NCI-H2227 (cell line): ENCODE measurements around the gene IMMP2L.
"Not testable (repeated sequence)": the region's sequence is repeated elsewhere in the genome, so short reads cannot be mapped to it uniquely, and the experiment has no call there.

Experiments used
- DNase-seq: peaks from one replicate; lab custom pipeline; 2025; ENCODE audit not compliant: unreplicated experiment; lab: John Stamatoyannopoulos, UW

The IMMP2L gene

DNA sequence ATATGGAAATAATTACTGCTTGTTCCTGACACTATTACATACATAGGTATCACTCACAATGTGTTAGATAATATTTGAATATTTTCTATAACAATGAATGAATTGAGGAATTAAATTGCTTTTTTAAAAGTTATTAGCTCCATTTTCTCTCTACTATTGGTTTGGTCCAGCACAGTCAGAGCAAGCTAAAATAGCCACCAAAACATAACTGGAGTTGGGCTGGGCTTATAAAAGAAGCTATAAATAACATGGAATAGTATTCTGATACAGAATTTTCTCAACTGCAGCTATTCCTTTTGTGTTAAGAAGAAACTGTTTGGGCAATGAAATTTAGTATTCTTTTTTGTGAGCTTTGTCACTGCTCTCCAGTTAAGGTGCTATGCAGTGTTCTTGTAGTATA is 614.0 kb downstream of the IMMP2L start:
- DNase-seq: no peak

DNA sequence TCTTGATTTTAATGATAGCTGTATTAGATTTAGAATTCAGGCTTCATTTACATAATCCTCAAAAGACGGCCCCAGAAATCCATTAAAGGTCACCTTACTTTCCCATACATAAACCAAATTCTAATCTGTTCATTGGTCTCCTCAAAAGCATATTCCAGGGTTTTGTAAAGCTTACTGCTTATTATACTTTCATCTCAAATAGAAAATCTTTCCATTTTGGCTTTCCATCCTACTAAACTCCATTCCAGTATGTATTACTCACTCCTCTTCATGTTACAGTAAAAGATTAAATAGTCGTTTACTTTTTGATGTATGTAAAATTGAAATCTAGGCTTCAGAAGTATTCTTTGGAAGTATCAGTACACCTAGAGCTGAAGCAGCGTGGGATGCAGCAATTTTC is 614.9 kb downstream of the IMMP2L start:
- no peak for DNase-seq

DNA sequence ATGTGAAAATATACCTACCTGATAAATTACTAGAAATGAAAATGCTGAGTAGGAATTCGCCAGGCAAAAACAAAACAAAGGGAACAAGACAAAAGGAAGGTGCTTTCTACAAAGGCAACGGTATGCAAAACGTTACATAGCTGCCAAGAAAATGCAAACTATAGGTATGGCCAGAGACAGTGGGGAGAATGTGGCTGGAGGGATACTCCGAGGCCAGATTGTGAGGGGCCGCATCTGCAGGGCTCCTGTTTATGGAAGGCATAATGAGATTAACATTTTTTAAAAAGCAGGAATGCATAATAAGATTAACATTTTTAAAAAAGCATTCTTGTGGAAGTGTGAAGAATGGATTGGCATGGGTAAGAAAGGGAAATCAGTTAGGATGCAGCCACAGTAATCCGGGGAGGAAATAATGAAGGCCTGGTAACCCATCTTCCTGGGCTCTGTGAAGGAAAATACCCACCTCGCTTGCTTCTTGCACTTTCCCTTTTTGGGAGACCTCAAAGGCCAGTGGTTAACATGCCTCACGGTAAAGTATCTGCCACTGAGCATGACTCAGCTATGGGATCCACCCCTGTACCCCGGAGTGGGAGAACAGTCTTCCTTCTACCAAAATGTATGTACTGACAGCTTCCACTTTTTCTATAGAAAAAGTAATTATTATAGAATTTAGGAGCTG is 617.2 kb downstream of the IMMP2L start:
- no peak for DNase-seq

DNA sequence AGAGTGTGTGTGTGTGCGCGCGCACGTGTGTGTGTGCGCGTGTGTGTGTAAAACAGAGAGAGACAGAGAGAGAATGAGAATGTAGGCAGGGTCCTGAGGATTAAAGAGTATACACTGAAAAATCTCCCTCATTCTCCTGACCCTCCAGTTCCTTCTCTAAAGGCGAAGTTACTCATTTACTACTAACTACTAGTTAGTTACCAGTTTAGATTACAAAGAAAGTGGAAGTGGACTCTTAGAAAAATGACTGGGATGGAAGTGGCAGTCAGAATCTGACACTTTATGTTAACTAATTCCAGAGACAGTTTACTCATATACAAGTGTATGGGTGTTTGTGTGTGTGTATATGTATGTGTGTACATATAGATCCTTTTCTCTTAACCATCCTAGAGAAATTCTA is 617.8 kb downstream of the IMMP2L start:
- DNase-seq: no peak

DNA sequence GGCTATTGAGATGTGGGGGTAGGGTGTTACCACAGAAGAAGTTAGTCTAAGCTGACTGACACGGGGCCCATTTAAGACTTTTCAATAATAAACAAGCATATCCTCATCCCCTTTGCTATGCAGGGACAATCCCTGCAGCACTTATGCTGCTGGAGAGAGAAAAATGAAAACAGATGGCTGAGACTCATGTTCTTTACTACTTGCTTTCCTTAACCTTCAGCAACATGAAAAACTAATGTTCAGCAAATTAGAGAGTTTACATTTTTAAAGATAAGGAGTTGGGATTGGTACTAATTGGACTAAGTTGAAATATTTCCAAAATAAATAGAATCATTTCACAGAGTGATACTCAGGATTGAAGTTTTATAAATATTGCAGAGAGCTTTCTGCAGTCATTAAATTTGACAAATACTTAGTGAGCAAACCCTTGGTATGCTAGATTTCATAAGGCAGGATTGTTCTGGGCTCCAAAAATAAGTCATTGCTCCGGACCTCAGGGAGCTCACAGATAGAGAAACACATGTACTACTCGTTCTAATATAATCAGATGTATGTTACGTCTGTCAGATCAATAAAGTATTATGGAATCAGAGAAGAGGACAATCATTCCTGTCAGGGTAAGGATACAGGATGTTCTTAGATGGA is 618.5 kb downstream of the IMMP2L start:
- DNase-seq: no peak

DNA sequence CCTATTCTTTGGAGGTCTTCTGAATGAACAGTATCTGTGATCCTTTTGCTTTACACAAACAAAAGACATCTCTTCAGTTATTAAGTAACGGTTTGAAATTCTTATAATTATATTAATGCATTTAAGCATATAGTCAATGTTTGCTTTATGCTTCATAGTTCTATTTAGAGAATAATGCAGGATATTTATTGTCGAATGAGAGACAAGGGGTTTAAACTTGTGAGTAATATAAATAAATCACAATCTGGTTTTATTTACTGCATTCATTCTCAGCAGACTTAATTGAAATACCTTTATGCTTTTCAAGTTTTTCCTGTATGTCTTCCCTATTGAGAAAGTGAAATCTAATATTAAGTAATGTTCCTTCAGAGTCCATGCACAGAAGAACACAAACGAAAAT is 620.9 kb downstream of the IMMP2L start:
- DNase-seq: no peak

DNA sequence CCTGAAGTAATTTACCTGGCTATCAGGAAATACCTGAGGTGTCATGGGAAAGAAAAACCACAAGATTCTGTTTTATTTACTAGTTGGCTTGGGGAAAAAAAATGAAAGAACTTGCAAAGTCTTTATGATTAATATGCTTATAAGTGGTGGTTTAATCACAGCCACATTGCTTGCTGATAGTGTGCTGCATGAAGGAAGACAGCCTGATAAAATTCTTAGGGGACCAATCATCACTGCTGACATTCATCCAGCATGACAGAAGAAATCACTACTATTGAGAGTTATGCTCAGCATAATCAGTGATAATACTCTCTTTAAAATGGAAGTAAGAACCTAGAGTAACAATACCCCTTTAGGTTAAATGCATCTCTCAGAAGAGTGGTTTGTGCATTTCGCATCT is 621.5 kb downstream of the IMMP2L start:
- DNase-seq: no peak

DNA sequence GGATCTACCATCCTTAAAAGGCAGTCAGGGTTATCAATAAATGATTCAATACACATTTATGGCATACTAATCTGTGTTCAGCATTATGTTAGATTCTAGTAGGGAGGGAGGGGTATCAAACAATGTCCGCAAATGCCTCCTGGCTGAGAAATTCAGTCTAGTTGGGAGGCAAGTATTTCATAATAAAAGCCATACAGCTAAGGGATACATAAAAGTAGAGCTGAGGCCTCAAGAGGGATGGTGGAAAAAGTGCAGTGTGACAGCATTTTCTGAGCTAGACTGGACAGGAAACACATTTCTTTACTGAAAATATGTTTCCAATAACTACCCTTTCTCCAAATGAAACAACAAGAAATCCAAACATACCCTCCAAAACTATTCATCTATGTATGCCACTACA is 624.1 kb downstream of the IMMP2L start:
- no peak for DNase-seq

DNA sequence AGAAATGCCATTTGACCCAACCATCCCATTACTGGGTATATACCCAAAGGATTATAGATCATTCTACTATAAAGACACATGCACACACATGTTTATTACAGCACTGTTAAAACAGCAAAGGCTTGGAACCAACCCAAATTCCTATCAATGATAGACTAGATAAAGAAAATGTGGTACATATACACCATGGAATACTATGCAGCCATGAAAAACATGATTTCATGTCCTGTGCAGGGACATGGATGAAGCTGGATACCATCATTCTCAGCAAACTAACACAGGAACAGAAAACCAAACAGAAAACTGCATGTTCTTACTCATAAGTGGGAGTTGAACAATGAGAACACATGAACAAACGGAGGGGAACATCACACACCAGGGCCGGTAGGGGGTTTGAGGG is 625.6 kb downstream of the IMMP2L start:
- DNase-seq: not testable (repeated sequence)

DNA sequence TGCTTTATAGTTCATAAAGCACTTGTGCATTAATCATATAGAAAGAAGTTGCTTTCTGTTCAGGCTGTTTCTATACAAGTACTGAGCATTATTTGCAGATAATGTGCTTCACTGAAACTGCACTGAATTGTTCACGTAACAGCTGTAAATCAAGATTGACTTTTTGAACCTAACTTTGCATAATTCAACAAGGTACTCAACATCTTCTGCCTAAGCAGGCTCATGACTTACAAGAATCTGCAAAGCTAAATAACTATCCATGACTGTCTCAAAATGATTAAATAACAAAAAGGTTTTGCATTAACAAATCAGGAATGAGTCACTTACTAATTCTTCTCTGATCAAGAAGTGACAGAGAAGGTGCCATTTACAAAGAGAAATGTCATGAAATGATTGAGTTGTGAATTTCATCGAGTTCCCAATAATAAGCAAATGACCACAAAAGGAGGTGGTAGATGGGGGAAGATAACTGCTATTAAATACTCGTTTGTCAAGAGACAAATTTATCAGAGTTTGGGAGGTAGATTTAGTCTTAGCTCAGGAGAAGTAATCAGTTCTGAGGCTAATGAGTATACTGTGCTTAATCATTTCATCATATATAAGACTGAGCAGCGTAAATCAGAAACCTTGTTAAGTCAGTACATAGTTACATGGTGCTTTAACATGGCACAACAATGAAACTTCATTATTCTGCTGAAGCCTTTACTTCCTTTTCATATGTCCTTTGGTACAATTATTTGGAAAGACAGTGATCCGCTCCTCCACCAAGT is 632.6 kb downstream of the IMMP2L start:
- DNase-seq: no peak

DNA sequence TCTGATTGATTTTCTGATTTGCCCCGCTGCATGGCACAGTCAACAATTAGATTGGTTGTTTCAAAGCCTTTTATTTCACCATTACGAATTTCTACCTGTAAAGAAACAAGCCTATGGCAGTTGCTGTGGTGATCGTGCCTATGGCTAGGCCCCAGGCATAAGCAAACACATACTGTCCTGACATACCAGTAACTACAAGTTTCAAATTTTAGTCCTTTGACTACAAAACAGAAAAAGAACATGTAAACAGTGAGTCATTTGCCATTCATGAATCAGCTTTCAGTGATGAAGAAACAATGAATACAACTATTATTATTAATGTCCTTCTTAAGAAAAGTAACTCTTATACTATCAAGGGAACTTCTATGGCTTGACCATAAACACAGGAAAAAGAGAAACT is 639.4 kb downstream of the IMMP2L start:
- no peak for DNase-seq

DNA sequence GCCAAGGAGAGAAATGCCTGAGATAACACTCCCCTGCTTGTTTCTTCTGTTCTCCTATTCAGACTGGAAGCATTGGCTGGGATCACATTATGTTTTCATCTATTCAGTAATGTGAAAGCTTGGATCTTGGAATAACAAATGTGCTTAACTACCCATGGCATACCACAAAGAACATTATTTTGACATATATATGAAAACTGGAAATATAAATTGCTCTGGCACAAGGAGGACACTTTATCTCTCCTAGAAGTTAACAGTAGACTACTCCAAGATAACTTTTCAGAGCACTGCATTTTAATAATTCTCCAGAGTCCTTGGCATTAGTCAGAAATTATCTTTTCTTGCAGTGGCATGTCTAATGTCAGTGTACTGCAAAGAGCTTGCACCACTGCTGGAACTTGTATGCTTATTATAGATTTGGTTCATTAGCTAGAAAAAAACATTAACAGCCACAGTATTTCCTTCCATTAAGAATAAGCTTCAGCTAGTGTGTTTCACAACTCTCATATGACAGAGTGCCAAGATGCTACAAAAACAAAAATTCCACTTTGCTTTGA is 640.6 kb downstream of the IMMP2L start:
- DNase-seq: no peak

DNA sequence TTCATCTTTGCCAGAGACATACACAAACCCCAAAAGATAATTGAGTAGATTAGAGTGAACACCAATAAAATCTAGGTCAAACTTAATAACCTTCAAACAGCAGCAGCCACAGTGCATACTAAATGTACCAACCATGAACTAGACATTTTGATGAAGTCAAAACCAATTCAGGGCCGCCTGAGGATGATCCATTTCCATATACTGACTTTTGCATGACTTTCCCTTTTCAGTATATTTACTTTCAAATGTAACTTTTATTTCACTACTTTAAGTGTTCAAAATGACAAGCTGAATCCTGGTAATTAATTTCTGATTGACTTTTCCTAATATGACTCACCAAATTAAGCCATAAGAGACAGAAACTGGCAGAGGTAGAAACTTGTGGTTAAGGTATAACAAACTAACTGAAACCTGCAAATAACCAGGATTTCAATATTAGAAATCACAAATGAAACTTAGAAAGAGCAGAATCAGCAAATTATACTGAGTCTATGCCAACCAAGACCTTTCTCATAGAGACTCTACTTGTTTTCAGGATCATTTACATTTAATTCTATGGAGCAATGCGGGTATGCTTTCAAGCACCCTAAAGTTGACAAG is 643.2 kb downstream of the IMMP2L start:
- DNase-seq: no peak

DNA sequence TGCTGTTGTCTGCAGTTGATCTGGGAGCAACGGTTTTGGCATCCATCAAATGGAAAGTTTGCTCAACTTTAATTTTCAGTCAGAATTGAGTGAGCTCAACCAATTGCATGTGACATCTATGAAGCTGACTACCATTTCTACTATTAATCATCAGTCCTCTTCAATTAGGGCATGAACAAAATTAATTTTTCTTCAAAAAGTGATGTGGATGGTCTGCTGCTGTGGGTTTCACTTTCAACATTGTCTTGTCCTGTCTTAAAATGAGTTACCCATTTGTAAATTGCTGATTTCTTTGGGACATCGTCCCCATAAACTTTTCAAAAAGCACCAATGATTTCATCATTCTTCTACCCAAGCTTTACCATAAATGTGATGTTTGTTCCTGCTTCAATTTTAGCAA is 648.0 kb downstream of the IMMP2L start:
- no peak for DNase-seq

DNA sequence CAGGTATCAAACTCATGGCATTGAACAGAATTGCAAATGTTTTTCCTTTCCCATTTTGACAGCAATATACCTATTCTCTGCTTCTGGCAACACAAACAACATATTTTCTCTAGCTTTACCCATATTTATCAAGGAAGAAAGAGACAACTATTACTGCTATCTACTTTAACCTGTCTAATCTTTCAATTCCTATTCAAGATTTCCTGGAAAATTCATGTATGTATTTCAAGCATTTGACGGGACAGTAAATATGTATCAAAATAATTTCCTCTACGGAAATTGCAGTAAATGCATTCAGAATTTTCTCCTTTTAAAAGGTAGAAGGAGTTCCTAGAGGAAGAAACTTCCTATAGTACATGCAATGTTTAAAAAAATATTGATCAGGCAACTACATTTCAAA is 650.7 kb downstream of the IMMP2L start:
- no peak for DNase-seq

DNA sequence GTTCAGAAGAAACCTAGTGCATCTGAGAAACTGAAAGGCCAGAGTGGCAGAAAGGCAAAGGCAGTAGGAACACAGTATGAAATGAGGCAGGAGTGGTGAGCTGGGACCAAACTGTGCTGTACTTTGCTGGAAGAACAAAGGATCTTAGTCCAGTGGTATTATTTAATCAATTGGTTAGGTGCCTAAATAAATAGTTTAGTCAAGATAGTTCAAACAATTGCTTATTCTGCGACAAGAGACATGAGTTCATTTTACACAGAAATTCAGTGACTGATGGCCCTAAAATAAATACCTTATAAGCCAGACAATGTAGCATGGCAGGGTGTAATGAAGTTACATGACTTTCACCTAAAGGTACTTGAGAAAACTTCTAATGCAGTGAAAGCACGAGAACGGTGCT is 653.2 kb downstream of the IMMP2L start:
- no peak for DNase-seq

DNA sequence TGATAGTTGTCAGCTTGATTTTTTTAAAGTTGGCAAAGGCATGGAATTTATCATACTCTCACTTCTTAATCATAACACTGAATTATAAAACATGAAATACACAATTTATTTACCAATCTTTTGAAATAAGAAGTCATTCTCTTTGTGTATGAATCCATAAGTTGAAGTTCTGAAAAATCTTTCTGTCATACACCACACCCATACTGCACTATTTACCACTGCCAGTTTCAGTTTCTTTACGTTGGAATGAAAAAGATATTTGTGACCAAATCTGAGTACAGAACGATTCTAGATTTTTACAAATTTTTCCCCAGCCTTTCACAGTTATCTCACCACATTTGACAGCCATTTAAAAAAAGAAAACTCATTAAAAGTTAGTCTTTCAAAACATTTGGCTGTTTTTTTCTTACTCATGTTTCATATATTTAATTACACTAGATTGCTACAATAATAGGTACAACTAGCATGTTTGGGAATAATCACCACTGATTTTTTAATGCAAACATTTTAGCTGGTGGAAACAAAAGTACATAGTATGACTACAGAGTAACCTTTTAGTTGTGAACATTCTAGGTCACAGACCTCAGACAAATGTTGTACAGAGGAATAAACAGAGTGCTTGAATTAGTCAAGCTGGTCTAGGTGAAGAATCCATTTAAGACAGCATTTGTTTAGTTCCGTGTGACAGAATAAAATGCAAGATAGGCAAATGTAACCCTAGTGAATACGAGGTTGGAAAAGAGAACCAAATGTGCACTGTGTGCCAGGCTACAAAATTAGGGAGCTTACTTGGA is 656.3 kb downstream of the IMMP2L start:
- no peak for DNase-seq

DNA sequence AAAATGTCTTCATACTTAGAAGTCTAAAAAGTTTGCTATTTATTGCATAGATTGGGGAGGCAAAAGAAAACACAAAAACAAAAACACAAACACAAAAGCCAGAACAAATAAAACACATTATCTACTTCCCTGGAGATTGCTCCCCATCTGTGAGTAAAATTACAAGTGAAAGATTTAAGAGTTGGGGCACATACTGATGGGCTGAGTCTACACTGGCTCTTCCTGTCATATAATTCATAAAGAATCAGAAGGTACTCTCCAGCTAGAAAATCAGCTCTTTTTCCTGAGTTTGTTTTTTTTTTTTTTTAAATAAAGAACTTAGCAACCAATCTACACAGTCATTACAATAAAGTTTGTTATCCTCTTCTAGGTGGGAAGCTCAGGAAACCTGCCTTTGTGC is 663.8 kb downstream of the IMMP2L start:
- no peak for DNase-seq

DNA sequence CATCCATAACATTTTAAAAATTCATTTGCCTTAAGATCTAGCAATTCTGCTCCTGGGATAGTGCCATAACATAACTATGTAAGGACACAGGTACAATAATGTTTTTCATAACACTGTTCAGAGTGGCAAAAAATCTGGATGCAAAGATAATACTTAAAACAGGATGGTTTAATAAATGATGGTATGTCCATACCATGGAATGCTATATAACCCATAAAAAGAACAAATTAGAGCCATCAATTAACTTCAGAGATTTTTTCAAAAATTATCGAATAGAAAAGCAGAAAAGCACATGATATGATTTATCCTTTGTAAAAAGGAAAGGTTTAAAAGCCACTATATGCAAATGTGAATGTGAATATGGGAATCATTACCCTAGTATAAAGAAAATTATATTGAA is 664.8 kb downstream of the IMMP2L start:
- no peak for DNase-seq

DNA sequence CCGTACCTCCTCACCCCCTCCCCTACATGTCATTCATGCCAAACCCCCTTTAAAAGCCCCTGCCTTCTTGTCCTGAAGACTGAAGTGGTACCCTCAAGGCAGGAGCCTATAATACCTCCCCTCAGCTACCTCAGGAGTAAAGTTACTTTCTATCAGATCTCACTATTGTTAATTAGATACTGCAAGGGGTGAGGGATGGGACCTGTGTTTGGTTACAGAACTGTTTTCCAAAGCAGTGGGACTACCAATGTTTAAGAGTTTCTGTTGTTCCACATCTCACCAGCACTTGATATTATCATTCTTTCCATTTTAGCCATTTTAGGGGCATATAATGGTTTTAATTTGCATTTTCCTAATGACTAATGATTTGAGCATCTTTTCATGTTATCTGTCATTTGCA is 668.2 kb downstream of the IMMP2L start:
- no peak for DNase-seq

DNA sequence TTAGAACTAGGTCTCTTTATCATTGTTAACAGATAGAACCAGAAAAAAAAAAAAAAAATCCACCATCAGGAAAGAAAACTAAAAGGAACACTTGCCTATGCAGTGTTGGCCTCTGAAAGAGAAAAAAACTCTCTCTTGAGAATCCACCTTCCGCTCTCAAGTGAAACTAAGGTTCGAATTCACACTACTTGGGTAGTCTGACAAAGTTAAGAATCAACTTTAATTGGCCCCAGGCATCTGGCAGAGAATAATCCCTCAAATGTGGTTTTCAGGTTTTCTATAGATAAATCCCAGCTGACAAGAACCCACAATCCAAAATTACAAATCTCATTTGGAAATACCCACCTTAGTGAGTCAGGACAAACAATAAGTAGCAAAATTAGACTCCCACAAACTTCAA is 671.1 kb downstream of the IMMP2L start:
- no peak for DNase-seq
